ENCODE results near the gene LRRC49.

LRRC49 gene

DNA sequence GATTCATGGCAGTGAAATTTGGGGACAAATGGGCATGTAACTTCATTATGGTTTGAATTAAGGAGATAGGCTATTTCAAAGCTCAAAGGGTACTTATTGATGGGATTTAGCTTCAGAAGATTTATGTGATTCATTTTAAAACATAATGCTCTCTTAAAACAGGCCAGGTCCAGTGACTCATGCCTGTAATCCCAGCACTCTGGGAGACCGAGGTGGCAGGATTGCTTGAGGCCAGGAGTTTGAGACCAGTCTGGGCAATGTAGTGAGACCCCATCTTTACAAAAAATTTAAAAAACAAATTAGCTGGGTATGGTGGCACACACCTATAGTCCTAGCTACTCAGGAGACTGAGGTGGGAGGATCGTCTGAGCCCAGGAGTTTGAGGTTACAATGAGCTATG lies 11.8 kb upstream of the LRRC49 start:
- Histone ChIP-seq H3K9me2 (replicated peaks; ENCODE audit: control insufficient read depth, low read length) (no peaks in the 10 kb centered on the region), H3K4me1 (ENCODE audit: control insufficient read depth, low read length) (no peaks in the 10 kb centered on the region), H3K27ac (ENCODE audit: low read depth, low read length) (no peak overlapping the region), H3K36me3 (ENCODE audit: control insufficient read depth, low read length) (no peaks in the 10 kb centered on the region), H3K4me2 (ENCODE audit: low read length) (no peak overlapping the region), H3K4me3 (ENCODE audit: low read length) (no peak overlapping the region), H4K20me1 (ENCODE audit: control insufficient read depth, insufficient read depth, low read depth, low read length) (no peaks in the 10 kb centered on the region), H3K79me2 (ENCODE audit: control insufficient read depth, low read length) (no peaks in the 10 kb centered on the region), H3K9me3 (ENCODE audit: control insufficient read depth, insufficient read depth, low read length) (no peaks in the 10 kb centered on the region), H3F3A (ENCODE audit: control insufficient read depth, insufficient read depth) (no peaks in the 10 kb centered on the region), H3K27me3 (ENCODE audit: control insufficient read depth, low read length) (peaks cover 3% of the 10 kb centered on the region; the same call in 1 of the 2 replicates)
- no peak for TF ChIP-seq EZH2phosphoT487 (IDR thresholded peaks at IDR 0.05; ENCODE audit: borderline replicate concordance, low read length)
- TF ChIP-seq, protein P1, sequence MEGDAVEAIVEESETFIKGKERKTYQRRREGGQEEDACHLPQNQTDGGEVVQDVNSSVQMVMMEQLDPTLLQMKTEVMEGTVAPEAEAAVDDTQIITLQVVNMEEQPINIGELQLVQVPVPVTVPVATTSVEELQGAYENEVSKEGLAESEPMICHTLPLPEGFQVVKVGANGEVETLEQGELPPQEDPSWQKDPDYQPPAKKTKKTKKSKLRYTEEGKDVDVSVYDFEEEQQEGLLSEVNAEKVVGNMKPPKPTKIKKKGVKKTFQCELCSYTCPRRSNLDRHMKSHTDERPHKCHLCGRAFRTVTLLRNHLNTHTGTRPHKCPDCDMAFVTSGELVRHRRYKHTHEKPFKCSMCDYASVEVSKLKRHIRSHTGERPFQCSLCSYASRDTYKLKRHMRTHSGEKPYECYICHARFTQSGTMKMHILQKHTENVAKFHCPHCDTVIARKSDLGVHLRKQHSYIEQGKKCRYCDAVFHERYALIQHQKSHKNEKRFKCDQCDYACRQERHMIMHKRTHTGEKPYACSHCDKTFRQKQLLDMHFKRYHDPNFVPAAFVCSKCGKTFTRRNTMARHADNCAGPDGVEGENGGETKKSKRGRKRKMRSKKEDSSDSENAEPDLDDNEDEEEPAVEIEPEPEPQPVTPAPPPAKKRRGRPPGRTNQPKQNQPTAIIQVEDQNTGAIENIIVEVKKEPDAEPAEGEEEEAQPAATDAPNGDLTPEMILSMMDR (IDR thresholded peaks at IDR 0.05; ENCODE audit: low read depth, low read length, poor library complexity, severe bottlenecking): no peak

DNA sequence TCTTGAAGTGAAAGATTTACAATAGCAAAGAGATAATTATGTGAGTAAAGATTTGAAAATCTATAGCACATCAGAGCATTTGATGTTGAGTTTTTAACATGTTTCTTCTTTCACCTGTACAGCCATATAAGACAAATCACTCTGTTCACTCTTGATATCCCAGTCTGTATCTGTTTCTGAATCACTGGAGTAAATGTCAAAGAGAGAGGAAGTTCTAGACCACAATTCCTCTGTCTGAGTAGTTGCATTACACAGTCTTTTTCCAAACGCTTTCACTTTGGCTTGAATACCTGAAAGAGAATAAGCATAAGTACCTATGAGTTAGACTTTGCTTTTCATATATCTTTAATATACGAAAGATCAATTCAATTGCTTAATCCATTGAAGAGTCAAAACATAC lies 10.3 kb upstream of the LRRC49 start:
- TF ChIP-seq, protein P1 (IDR thresholded peaks at IDR 0.05; ENCODE audit: low read depth, low read length, poor library complexity, severe bottlenecking): no peak
- TF ChIP-seq EZH2phosphoT487 (IDR thresholded peaks at IDR 0.05; ENCODE audit: borderline replicate concordance, low read length): no peak
- Histone ChIP-seq H3K9me2 (replicated peaks; ENCODE audit: control insufficient read depth, low read length) (no peaks in the 10 kb centered on the region), H3K27me3 (ENCODE audit: control insufficient read depth, low read length) (no peaks in the 10 kb centered on the region), H3K4me2 (ENCODE audit: low read length) (no peak overlapping the region), H3K79me2 (ENCODE audit: control insufficient read depth, low read length) (no peaks in the 10 kb centered on the region), H4K20me1 (ENCODE audit: control insufficient read depth, insufficient read depth, low read depth, low read length) (no peaks in the 10 kb centered on the region), H3F3A (ENCODE audit: control insufficient read depth, insufficient read depth) (no peaks in the 10 kb centered on the region), H3K27ac (ENCODE audit: low read depth, low read length) (no peak overlapping the region), H3K4me3 (ENCODE audit: low read length) (no peak overlapping the region), H3K4me1 (ENCODE audit: control insufficient read depth, low read length) (no peaks in the 10 kb centered on the region), H3K36me3 (ENCODE audit: control insufficient read depth, low read length) (no peaks in the 10 kb centered on the region), H3K9me3 (ENCODE audit: control insufficient read depth, insufficient read depth, low read length) (no peaks in the 10 kb centered on the region)

DNA sequence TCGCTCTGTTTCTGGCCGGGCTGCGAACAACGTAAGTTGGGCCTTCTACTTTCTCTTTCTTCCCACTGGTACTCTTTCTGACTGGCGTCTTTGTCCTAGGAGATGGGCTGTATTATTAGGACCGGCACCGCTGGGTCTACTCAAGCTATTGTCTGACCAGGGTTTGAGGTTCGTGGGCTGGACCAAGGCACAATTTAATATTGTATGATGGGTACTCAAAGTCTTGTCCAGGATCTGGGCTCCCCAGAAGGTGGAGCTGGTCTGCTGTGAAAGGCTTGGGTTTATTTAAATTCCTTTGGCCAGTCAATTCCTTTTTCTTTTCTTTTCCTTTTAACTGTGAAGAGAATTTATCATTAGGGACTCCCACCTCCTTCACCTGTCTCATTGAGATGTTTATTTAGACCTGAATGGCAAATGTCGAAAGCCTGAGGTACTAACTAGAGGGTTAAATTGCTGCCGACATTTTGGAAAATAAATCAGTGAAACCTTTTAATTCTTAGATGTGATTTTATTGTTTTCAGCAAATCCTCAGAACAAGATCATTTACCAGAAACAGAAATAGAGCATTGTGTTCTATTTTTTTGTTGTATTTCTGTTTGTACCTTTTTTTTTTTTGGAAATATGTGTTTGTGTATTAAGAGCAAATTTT lies 410 bp downstream of the LRRC49 start:
- H3K27me3 ChIP-seq (ENCODE audit: control insufficient read depth, low read length): no peaks in the 10 kb centered on the region
- no peaks in the 10 kb centered on the region for H3K79me2 ChIP-seq (ENCODE audit: control insufficient read depth, low read length)
- H3K4me2 ChIP-seq (ENCODE audit: low read length): no peak overlapping the region
- no peak overlapping the region for H3K4me3 ChIP-seq (ENCODE audit: low read length)
- no peaks in the 10 kb centered on the region for H3K36me3 ChIP-seq (ENCODE audit: control insufficient read depth, low read length)
- no peaks in the 10 kb centered on the region for H3F3A ChIP-seq (ENCODE audit: control insufficient read depth, insufficient read depth)
- TF ChIP-seq, protein P1 (IDR thresholded peaks at IDR 0.05; ENCODE audit: low read depth, low read length, poor library complexity, severe bottlenecking): no peak
- TF ChIP-seq EZH2phosphoT487 (IDR thresholded peaks at IDR 0.05; ENCODE audit: borderline replicate concordance, low read length): no peak
- H3K9me3 ChIP-seq (ENCODE audit: control insufficient read depth, insufficient read depth, low read length): no peaks in the 10 kb centered on the region
- no peaks in the 10 kb centered on the region for H3K4me1 ChIP-seq (ENCODE audit: control insufficient read depth, low read length)
- no peak overlapping the region for H3K27ac ChIP-seq (ENCODE audit: low read depth, low read length)
- no peaks in the 10 kb centered on the region for H3K9me2 ChIP-seq (replicated peaks; ENCODE audit: control insufficient read depth, low read length)
- H4K20me1 ChIP-seq (ENCODE audit: control insufficient read depth, insufficient read depth, low read depth, low read length): no peaks in the 10 kb centered on the region
